ENCODE measurements around the gene A4GALT.
A peak's percentile ranks its signal among the peaks of the same experiment; 100 is the strongest.

A4GALT gene

GRCh38 chr22:42649246-42650099 lies 71.2 kb downstream of the A4GALT start, which contains the start of gene CYB5R3:
Gene CYB5R3 (minus strand): TSS chr22:42649392. CDS start chr22:42649315, 77 bp downstream.
- DNase-seq (ENCODE audit: low read depth, low spot score) = peak; percentile 38

- DNase-seq (ENCODE audit: low read depth, low spot score) = no peak
Observed at GRCh38 chr22:42648368-42649245, 72.1 kb downstream of the A4GALT start.

GRCh38 chr22:42648017-42648367 lies 72.7 kb downstream of the A4GALT start:
- DNase-seq (ENCODE audit: low read depth, low spot score) = no peak

DNA sequence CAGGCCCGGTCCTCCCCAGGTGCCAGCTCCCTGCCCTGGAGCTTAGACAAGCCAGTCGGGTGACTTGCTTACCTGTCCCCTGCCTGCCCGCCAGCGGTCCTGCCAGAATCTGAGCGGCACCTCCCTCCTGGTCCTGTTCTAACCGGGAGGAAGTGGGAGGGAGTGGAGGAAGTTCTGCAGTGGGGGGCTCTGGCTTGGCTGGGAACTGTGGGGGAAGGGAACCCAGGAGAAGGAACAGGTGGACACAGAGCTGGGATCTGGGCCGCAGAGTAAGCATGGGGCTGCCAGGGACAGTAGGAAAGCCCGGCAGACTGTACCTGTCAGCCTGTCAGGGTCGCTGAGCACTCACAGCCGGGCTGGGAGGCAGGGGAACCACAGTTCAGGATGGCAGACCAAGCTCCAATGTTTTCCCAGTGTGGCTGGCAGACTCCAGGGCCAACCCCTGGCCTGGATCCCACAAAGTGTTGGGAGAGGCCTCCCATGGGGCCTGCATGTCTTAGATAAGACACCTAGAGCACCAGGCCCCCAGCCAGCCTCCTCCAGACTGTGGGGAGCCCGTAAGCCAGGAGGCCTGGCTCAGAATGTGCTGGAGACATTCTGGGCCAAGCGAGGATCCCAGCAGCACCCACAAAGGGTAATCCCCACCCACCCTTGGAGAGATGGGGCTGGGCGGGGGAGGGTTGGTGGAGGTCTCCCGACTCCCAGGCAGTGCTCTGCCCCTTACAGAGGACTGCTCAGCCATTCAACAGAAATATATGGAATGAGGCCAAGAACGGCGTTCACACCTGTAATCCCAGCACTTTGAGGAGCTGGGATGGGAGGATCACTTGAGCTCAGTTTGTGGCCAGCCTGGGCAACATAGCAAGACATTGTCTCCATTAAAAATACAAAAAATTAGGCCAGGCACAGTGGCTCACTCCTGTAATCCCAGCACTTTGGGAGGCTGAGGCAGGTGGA lies 73.8 kb downstream of the A4GALT start:
- no peak for DNase-seq (ENCODE audit: low read depth, low spot score)

- no peak for DNase-seq (ENCODE audit: low read depth, low spot score)
Observed at GRCh38 chr22:42645938-42646568, 74.6 kb downstream of the A4GALT start.

- no peak for DNase-seq (ENCODE audit: low read depth, low spot score)
Observed at GRCh38 chr22:42645341-42645937, 75.2 kb downstream of the A4GALT start.

- no peak for DNase-seq (ENCODE audit: low read depth, low spot score)
Observed at GRCh38 chr22:42644422-42645340, 76.0 kb downstream of the A4GALT start.

GRCh38 chr22:42643634-42644421 lies 76.8 kb downstream of the A4GALT start:
- DNase-seq (ENCODE audit: low read depth, low spot score) = no peak

DNA sequence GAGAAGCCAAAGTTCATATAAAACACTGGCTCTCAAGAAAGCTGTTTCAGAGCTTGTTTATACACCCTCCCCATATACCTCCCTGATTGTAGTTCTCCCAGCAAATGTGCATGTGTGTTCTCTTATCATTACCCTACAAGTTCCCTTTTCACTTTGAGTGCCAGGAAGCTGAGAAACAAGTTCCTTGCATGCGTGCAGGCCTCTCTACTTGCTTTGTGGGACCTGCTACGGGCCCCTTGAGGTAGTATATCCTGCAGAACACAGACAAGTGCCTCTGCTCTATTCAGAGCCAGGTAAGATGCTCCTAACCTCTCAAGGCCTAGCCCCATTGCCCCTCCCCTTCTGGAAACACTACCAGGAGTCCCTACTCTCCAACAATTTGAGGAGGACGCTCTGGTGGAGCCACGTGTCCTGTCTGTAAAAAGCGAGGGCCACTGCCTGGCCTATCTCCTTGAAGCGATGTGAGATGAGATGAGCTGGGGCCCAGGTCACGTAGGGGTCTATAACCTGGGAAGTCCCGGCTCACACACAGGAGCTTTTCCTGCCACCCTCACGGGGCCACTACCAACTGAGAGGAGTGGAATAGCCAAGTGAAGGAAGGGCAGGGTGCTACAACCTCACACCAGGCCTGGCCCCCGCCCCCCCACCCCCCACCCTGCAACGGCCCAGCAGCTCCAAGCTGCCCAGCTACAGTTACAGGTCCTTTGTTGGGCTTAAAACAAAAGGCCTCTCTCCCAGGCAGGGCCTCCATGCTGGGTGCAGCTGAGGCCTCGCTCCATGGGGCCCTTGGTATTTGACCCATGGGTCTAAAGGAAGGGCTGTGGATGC lies 77.7 kb downstream of the A4GALT start:
- DNase-seq (ENCODE audit: low read depth, low spot score) = no peak

Data from activated naive CD8-positive, alpha-beta T cell treated with anti-CD3 and anti-CD28 coated beads, Interleukin-2, amount 50 U/mL, for 16 hours (primary cell).